ENCODE data around the gene PRKCA. TPM values are rescaled to one million over a fixed set of nuclear protein-coding genes. Genes with fewer than 3 reads are reported as not detected.

The PRKCA gene
- total and polyA plus RNA-seq, 2 of the 13 experiments (the other 11 are each of a cell fraction or from before 2014, with no cell fraction given) = 18.5 to 21.5 TPM

GRCh38 chr17:66847704-66848103, 545.3 kb downstream of the PRKCA start:
- Histone ChIP-seq H3K27ac (ENCODE audit: extremely low read length, insufficient read depth, low read length) (no peak overlapping the region), H3K4me2 (ENCODE audit: low read depth, low read length) (no peak overlapping the region), H3K36me3 (replicated peaks in 1 of 2; ENCODE audit: control insufficient read depth in 1 of 2, insufficient read depth in 2 of 2, low read length in 2 of 2) (no peaks in the 10 kb centered on the region), H3K9me3 (ENCODE audit: low read length) (no peaks in the 10 kb centered on the region), H3K9ac (ENCODE audit: insufficient read depth, low read depth, low read length) (no peak overlapping the region), H2AFZ (ENCODE audit: low read length) (no peak overlapping the region), H3K4me1 (ENCODE audit: insufficient read depth, low read length) (no peaks in the 10 kb centered on the region), H3K79me2 (ENCODE audit: insufficient read depth, low read length) (no peaks in the 10 kb centered on the region), H4K20me1 (ENCODE audit: insufficient read depth, low read length) (no peaks in the 10 kb centered on the region), H3K27me3 (ENCODE audit: control insufficient read depth in 1 of 2, insufficient read depth in 2 of 2, low read length in 2 of 2) (peaks cover 1 to 2% of the 10 kb centered on the region in 2 experiments; a peak in 2 of 5 replicates), H3K4me3 (replicated peaks in 1 of 3; ENCODE audit: insufficient read depth in 1 of 3, low read depth in 2 of 3, low read length in 3 of 3) (no peak overlapping the region)
- FAIRE-seq (no peak), DNase-seq (ENCODE audit: low spot score) (no peak), ATAC-seq (no peak)
- WGBS (ENCODE audit: low lambda C conversion rate) = 7% methylated on average over 3 of the region's 3 CpGs
- no peak for TF ChIP-seq EP300 (IDR thresholded peaks at IDR 0.05; ENCODE audit: low read depth in 2 of 2, low read length in 2 of 2)
- TF ChIP-seq EP300 (CRISPR knock-in tag; IDR thresholded peaks at IDR 0.05; ENCODE audit: borderline replicate concordance) = no peak
- TF ChIP-seq MIER2 (CRISPR knock-in tag; IDR thresholded peaks at IDR 0.05) = peak; percentile 54; the same call in 1 of the 2 replicates
- peak; percentile 43 to 86 for TF ChIP-seq REST (IDR thresholded peaks at IDR 0.05; ENCODE audit: borderline replicate concordance in 1 of 2, low read depth in 1 of 2, low read length in 2 of 2)
- TF ChIP-seq RBAK (CRISPR knock-in tag; IDR thresholded peaks at IDR 0.05) = no peak
- no peak for TF ChIP-seq ZNF792 (CRISPR knock-in tag; IDR thresholded peaks at IDR 0.05)
- intact Hi-C loops (cut with micrococcal nuclease; ENCODE audit: unreplicated experiment) = no loop called here
- in situ Hi-C loops (cut with HindIII; ENCODE audit: extremely low pct_ligation_motif_present, low pct_unique_long_range_greater_than_20kb) = no loop called here
- BruUV-seq (replicated peaks) = no TSS peak
- CTCF ChIA-PET (ENCODE audit: low intra/inter-chr PET ratio, low total read pairs) = no interaction called here
- POLR2A ChIA-PET = no interaction called here

Measured in HepG2 (cell line).